SU-DHL-6 (cell line): ENCODE data around the gene AFAP1L1.

Experiments
- H2AFZ ChIP-seq: fragments of 200-600 bp; sonication (generic); 2 replicates; pipeline ENCODE4 v1.6.1; 2014; ENCODE audit warnings: low read depth, mild to moderate bottlenecking, moderate library complexity, mixed read lengths, antibody characterized with exemption, low read length; ENCODE audit not compliant: severe bottlenecking
- H3F3A ChIP-seq: fragments of 200-600 bp; shearing (Covaris generic); 2 replicates; pipeline ENCODE4 v1.6.0; 2016; ENCODE audit warnings: antibody characterized with exemption, mild to moderate bottlenecking; ENCODE audit not compliant: insufficient read depth
- H3K27ac ChIP-seq: fragments of 200-600 bp; sonication (generic); 2 replicates; pipeline ENCODE4 v1.5.1; 2016; ENCODE audit warnings: low read depth, mild to moderate bottlenecking, low read length, moderate library complexity, mixed read lengths
- H3K27me3 ChIP-seq: fragments of 200-600 bp; sonication (generic), shearing (Covaris generic); 2 replicates; pipeline ENCODE4 v1.6.0; 2014; ENCODE audit warnings: mild to moderate bottlenecking, low read length
- H3K36me3 ChIP-seq: fragments of 200-600 bp; sonication (generic); 2 replicates; pipeline ENCODE4 v1.6.1; 2014; ENCODE audit warnings: mild to moderate bottlenecking, low read length, mixed read lengths
- H3K4me2 ChIP-seq: fragments of 300-600, 200-600 bp; shearing (Covaris generic), sonication (generic); 2 replicates; pipeline ENCODE4 v1.6.0; 2014; ENCODE audit warnings: low read length, low read depth, mild to moderate bottlenecking; ENCODE audit not compliant: poor library complexity, severe bottlenecking
- H3K4me3 ChIP-seq: fragments of 200-600 bp; sonication (generic); 2 replicates; pipeline ENCODE4 v1.5.1; 2014; ENCODE audit warnings: antibody characterized with exemption, low read length, mild to moderate bottlenecking, mixed read lengths; ENCODE audit not compliant: insufficient read depth, poor library complexity, severe bottlenecking
- H3K79me2 ChIP-seq: fragments of 200-600 bp; sonication (generic); 2 replicates; pipeline ENCODE4 v1.6.1; 2014; ENCODE audit warnings: mild to moderate bottlenecking, low read length, moderate library complexity; ENCODE audit not compliant: insufficient read depth
- H3K9ac ChIP-seq: fragments of 200-600 bp; sonication (generic); 2 replicates; pipeline ENCODE4 v1.7.0; 2014; ENCODE audit warnings: mild to moderate bottlenecking, low read length
- H3K9me2 ChIP-seq: fragments of 200-600 bp; sonication (generic); replicated peaks from 2 replicates; pipeline ENCODE4 v1.6.1; 2014; ENCODE audit warnings: low read length; ENCODE audit not compliant: insufficient read depth
- H3K9me3 ChIP-seq: fragments of 200-600 bp; sonication (generic); 2 replicates; pipeline ENCODE4 v1.6.1; 2014; ENCODE audit warnings: low read length, mixed read lengths; ENCODE audit not compliant: insufficient read depth
- H4K20me1 ChIP-seq: fragments of 200-600 bp; sonication (generic); 2 replicates; pipeline ENCODE4 v1.6.1; 2014; ENCODE audit warnings: low read depth, mild to moderate bottlenecking, antibody characterized with exemption, low read length, moderate library complexity, mixed read lengths
- EZH2phosphoT487 ChIP-seq: fragments of 200-600 bp; sonication (generic), shearing (Covaris generic); conservative IDR thresholded peaks from 2 replicates; pipeline ENCODE4 v1.6.1; 2018; ENCODE audit warnings: mild to moderate bottlenecking, antibody characterized with exemption, low read length, moderate library complexity, mixed read lengths
- TF ChIP-seq, protein P1 (sequence below): fragments of 200-600 bp; sonication (generic); IDR thresholded peaks from one replicate; pipeline ENCODE4 v1.5.1; 2017; ENCODE audit warnings: antibody characterized with exemption, mild to moderate bottlenecking, low read length, moderate library complexity; ENCODE audit not compliant: insufficient read depth, poor library complexity, severe bottlenecking

The AFAP1L1 gene

DNA sequence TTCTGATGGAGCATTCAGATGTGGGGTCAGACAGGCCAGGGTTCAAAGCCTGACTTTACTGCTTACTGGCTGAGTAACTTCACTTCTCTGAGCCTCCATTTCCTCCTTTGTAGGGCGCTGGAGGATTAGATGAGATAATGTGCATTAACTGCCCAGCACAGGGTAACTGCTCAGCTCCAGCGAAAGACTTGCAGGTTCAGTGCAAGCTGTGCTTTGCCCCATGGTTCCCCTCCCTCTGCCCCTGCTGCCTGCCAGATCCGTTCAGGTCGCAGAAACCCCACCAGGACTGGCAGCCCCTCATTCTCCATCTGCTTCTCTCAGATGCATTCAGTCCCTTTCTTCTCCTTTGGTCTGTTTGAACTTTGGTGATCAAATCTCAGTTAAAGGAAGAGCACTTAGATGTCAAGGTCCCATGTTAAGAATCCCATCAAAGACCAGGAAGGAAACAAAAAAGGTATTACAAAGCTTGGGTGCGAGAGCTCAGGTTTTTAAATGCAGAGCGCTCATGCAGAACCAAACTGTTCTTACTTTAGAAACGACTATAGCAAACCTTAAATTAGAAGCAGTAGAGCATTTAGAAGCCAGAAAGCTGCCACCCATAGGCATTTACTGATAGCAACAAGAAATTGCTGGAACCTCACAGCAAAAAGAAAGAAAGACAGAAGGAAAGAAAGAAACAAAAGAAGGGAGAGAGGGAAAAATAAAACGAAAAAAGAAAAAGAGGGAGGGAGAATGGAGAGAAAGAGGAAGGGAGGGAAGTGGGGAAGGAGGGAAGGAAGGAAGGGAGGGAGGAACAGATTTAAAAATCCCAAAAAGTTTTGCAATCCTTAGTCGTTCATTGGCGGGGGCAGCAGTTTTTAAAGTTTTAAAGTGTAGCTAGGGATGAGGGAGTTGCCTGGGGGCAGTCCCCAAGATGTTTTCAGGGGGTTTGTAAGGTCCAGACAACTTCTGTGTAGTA lies 23.5 kb downstream of the AFAP1L1 start:
- Histone ChIP-seq H3K27ac (peak overlapping the region; percentile 59), H3K79me2 (no peaks in the 10 kb centered on the region), H3K4me2 (peak overlapping the region; percentile 50), H3K27me3 (no peaks in the 10 kb centered on the region), H3K9me2 (no peaks in the 10 kb centered on the region), H3K4me3 (peak overlapping the region; percentile 8), H3K9ac (peak overlapping the region; percentile 33), H4K20me1 (no peaks in the 10 kb centered on the region), H3K36me3 (no peaks in the 10 kb centered on the region), H2AFZ (peak overlapping the region; percentile 14), H3K9me3 (no peaks in the 10 kb centered on the region), H3F3A (no peaks in the 10 kb centered on the region; the same call in 1 of the 2 replicates)
- TF ChIP-seq, protein P1, sequence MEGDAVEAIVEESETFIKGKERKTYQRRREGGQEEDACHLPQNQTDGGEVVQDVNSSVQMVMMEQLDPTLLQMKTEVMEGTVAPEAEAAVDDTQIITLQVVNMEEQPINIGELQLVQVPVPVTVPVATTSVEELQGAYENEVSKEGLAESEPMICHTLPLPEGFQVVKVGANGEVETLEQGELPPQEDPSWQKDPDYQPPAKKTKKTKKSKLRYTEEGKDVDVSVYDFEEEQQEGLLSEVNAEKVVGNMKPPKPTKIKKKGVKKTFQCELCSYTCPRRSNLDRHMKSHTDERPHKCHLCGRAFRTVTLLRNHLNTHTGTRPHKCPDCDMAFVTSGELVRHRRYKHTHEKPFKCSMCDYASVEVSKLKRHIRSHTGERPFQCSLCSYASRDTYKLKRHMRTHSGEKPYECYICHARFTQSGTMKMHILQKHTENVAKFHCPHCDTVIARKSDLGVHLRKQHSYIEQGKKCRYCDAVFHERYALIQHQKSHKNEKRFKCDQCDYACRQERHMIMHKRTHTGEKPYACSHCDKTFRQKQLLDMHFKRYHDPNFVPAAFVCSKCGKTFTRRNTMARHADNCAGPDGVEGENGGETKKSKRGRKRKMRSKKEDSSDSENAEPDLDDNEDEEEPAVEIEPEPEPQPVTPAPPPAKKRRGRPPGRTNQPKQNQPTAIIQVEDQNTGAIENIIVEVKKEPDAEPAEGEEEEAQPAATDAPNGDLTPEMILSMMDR, result no peak
- no peak for TF ChIP-seq EZH2phosphoT487

DNA sequence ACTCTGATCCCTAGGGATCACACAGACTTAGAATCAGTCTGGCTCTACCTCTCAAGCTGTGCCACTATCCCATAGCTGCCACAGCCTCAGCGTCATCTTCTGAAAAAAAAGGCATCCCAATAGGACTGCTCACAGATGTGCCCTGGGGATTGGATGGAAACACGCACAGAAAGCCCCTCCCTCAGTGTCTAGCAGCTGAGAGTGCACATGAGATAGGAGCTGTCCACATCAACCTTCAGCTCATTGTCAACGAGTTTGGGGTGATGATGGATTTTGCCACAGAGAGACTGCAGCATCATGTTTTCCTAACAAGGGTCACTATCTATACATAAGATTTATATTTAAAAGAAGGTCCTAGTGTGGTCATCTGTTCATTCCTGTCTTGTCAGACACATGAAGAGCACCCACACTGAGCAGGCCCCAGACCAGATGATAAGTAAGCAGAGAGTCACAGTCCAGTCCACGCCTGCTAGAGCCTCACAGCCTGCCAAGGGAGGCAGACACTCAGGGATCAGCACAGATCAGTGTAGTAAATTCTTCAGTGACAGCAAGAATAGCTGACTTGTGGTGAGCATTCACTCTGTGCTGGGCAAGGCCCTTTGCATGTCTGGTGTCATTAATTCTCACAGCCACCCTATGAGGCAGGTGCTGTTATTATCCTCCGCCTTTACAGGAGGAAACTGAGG lies 25.8 kb downstream of the AFAP1L1 start:
- Histone ChIP-seq H3K9me2 (no peaks in the 10 kb centered on the region), H2AFZ (no peak overlapping the region), H3K4me2 (no peak overlapping the region), H3K9ac (no peak overlapping the region), H3K79me2 (no peaks in the 10 kb centered on the region), H3F3A (no peaks in the 10 kb centered on the region; the same call in 1 of the 2 replicates), H3K36me3 (no peaks in the 10 kb centered on the region), H3K4me3 (no peak overlapping the region), H4K20me1 (no peaks in the 10 kb centered on the region), H3K27me3 (no peaks in the 10 kb centered on the region), H3K27ac (no peak overlapping the region), H3K9me3 (no peaks in the 10 kb centered on the region)
- TF ChIP-seq, protein P1, result no peak
- TF ChIP-seq EZH2phosphoT487, result no peak

DNA sequence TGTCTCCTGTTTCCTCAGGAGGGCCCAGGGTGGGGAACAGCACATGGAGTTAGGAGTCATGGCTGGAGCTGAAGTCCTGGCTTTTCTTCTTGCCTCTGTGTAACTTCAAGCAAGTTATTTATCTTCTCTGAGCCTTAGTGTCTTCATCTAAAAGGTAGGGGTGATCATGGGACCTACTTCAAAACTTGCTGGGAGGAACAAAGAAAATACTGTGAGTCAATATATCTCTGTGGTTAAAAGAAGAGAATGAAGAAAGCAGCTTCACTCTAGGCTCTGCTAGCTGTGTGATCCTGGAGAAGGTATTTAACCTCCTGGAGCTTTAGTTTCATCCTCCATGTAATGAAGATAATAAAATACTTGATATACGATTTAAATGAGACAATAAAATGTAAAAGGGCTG lies 26.5 kb downstream of the AFAP1L1 start:
- TF ChIP-seq, protein P1, result no peak
- no peak for TF ChIP-seq EZH2phosphoT487
- no peak overlapping the region for H2AFZ ChIP-seq
- H4K20me1 ChIP-seq, result no peaks in the 10 kb centered on the region
- H3K27ac ChIP-seq, result no peak overlapping the region
- H3K4me3 ChIP-seq, result no peak overlapping the region
- no peaks in the 10 kb centered on the region for H3K79me2 ChIP-seq
- H3K27me3 ChIP-seq, result no peaks in the 10 kb centered on the region
- H3K9me2 ChIP-seq, result no peaks in the 10 kb centered on the region
- H3K9ac ChIP-seq, result no peak overlapping the region
- no peaks in the 10 kb centered on the region for H3K9me3 ChIP-seq
- H3K4me2 ChIP-seq, result no peak overlapping the region
- no peaks in the 10 kb centered on the region for H3K36me3 ChIP-seq
- no peaks in the 10 kb centered on the region; the same call in 1 of the 2 replicates for H3F3A ChIP-seq
